Measurements from ENCODE around the gene C2CD4B. TPM values are rescaled to one million over a fixed set of nuclear protein-coding genes. Genes with fewer than 3 reads are reported as not detected.

The C2CD4B gene
- total RNA-seq, 1 donor from 2014 or later: not detected

DNA sequence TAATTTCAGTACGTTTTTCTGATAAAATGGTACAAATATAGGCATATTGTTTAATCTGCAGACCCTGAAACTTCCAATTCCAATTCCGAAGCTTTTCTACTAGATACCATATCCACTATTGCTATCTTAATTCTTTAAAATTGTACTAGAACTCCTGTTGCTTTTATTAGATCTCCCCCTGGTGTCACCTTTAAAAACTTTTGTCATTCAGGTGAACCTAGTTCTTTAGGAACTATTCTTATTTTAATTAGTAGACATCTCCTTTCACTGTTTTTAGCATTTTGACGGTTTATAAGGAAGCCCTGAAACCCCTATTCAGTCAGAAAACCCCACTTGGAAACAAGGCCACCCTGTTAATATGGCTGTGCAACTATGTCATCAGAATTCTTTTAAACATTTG is 22.3 kb downstream of the C2CD4B start:
- H3K27me3 Mint-ChIP-seq (ENCODE audit: low read depth): no peaks in the 10 kb centered on the region

DNA sequence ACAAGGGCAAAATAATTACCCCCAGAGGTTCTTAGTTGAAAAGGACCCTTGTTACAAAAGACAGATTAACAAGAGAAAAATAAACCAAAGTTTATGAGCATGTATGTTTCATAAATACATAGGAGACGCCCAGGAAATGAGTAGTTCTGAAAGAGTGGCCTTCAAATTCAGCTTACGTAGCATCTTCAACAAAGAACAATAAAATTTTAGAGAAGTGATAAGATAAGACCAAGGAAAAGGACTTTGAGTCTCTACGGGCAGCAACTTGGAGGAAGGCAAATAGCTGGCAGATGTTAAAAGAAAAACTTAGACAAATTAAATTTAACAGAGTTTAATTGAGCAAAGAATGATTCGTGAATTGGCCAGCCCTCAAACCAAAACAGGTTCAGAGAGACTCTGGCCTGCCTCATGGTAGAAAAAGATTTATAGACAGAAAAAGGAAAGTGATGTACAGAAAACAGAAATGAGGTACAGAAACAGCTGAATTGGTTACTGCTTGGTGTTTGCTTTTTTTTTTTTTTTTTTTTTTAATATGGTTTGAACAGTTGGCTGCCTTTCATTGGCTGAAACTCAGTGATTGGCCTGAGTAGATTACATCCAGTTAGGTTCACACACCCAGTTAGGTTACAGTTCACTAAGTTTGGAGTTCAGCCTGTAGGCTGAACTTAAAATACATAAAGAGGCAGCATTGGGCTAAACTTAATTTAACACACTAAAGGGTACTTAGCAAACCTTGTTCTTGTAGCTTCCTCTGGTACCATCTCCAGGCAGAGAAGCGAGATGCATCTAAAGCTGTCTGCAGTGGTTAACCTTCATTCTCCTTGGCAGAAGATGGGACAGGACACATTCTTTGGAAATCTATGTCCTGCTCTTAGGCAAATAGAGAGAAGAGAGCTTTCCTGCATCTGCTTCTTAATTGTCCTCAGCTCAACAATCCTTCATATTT is 23.2 kb downstream of the C2CD4B start:
- Mint-ChIP-seq H3K27me3 (ENCODE audit: low read depth) (peaks cover 2% of the 10 kb centered on the region), H3K4me1 (peaks cover 5% of the 10 kb centered on the region), H3K4me3 (no peak overlapping the region), H3K27ac (no peak overlapping the region), H3K36me3 (no peaks in the 10 kb centered on the region), H3K9me3 (no peaks in the 10 kb centered on the region)
- TF ChIP-seq, protein P1, sequence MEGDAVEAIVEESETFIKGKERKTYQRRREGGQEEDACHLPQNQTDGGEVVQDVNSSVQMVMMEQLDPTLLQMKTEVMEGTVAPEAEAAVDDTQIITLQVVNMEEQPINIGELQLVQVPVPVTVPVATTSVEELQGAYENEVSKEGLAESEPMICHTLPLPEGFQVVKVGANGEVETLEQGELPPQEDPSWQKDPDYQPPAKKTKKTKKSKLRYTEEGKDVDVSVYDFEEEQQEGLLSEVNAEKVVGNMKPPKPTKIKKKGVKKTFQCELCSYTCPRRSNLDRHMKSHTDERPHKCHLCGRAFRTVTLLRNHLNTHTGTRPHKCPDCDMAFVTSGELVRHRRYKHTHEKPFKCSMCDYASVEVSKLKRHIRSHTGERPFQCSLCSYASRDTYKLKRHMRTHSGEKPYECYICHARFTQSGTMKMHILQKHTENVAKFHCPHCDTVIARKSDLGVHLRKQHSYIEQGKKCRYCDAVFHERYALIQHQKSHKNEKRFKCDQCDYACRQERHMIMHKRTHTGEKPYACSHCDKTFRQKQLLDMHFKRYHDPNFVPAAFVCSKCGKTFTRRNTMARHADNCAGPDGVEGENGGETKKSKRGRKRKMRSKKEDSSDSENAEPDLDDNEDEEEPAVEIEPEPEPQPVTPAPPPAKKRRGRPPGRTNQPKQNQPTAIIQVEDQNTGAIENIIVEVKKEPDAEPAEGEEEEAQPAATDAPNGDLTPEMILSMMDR (IDR thresholded peaks at IDR 0.05; ENCODE audit: unreplicated experiment): no peak
- no peak for DNase-seq (ENCODE audit: low spot score in 2 of 2, unreplicated experiment in 2 of 2)

More for the DNA sequence above, 22.3 kb downstream of the C2CD4B start:
- Mint-ChIP-seq H3K4me3 (no peak overlapping the region), H3K4me1 (peaks cover 5% of the 10 kb centered on the region), H3K36me3 (no peaks in the 10 kb centered on the region), H3K27ac (no peak overlapping the region), H3K9me3 (no peaks in the 10 kb centered on the region)
- no peak for DNase-seq (ENCODE audit: low spot score in 2 of 2, unreplicated experiment in 2 of 2)
- TF ChIP-seq, protein P1 (IDR thresholded peaks at IDR 0.05; ENCODE audit: unreplicated experiment): no peak

DNA sequence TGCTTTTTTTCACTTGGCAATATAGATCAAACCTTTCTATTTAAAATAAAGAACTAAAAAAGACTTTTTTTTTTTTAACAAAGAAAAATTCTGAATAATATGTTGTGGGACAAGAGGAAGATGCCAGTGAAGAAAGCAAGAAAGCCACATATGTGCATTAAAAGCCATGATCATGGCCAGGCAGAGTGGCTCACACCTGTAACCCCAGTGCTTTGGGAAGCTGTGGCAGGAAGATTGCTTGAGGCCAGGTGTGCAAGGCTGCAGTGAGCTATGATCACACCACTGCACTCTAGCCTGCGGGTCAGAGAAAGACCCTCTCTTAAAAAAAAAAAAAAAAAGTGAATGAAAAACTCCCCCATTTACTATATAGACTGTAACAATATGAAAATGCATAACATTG is 23.9 kb downstream of the C2CD4B start:
- TF ChIP-seq, protein P1 (IDR thresholded peaks at IDR 0.05; ENCODE audit: unreplicated experiment): no peak
- no peak overlapping the region for H3K27ac Mint-ChIP-seq
- no peak overlapping the region for H3K4me3 Mint-ChIP-seq
- no peaks in the 10 kb centered on the region for H3K36me3 Mint-ChIP-seq
- peaks cover 5% of the 10 kb centered on the region for H3K4me1 Mint-ChIP-seq
- no peak for DNase-seq (ENCODE audit: low spot score in 2 of 2, unreplicated experiment in 2 of 2)
- H3K27me3 Mint-ChIP-seq (ENCODE audit: low read depth): peaks cover 2% of the 10 kb centered on the region
- no peaks in the 10 kb centered on the region for H3K9me3 Mint-ChIP-seq

DNA sequence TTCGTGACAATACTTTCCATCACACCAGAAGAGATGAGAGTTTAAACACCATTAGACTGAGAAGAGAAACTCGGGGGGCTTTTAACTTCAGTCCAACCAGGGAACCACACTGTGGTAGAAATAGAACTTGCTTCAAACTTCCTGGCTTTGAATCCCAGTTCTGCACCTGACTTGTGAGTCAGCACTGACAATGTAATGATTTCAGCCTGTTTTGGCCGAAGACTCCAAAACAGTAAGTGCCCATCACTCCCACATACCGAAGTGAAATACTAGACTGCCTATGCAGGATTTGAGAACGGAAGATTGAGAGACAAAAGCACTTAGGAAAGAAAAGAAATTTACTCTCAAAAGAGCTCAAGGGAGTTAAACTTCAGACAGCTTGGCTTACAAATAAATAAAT is 27.0 kb downstream of the C2CD4B start:
- Mint-ChIP-seq H3K4me1 (peaks cover 16% of the 10 kb centered on the region), H3K27ac (no peak overlapping the region), H3K9me3 (peaks cover 5% of the 10 kb centered on the region), H3K27me3 (ENCODE audit: low read depth) (peaks cover 2% of the 10 kb centered on the region), H3K36me3 (no peaks in the 10 kb centered on the region), H3K4me3 (no peak overlapping the region)
- TF ChIP-seq, protein P1 (IDR thresholded peaks at IDR 0.05; ENCODE audit: unreplicated experiment): no peak
- DNase-seq (ENCODE audit: low spot score in 2 of 2, unreplicated experiment in 2 of 2): no peak

DNA sequence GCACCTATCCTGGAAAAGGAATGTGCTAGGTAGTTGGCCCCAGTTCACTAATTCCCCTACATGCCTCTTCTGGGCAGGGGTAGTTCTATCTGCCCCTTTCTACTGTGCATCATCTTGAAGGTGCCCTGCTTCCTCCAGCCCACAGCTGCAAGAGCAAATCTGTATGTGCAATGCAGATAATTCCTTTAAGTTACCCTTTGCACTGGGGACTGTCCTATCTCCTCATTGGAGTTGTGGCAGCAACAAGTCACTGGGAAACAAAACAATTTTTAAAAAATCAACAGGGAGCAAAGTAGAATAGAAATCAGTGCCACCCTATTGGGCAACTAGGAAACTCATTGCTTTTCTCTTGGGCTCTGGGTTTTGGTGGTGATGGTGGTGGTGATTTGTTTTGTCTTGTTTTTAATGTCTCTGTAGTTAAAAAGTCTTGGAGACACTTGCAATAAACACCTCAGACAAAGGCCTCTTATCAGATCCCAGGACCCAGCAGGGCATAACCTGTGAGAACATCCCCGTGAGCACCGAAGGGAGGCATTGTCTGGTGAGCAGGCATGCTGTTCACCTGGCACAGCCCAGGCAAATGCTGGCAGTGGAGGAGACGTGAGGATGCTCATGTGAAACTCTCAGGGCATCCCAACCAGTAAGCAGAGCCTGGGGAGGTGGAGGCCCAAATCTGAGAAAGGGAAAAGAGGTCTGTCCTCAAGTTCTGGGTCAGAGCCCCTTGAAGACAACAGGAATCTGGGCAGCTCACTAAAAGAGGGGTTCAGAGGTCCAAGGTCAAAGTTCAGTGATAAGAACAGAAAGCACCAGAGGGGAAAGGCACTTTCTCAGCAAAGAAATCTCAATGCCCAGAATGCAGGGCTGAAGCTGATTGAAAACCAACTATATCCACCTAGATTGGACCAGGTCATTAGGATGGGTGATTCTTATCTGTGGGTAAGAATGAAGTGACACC is 27.9 kb downstream of the C2CD4B start:
- H3K4me1 Mint-ChIP-seq: peaks cover 16% of the 10 kb centered on the region
- DNase-seq (ENCODE audit: low spot score in 2 of 2, unreplicated experiment in 2 of 2): no peak
- peaks cover 11% of the 10 kb centered on the region for H3K9me3 Mint-ChIP-seq
- no peaks in the 10 kb centered on the region for H3K36me3 Mint-ChIP-seq
- TF ChIP-seq, protein P1 (IDR thresholded peaks at IDR 0.05; ENCODE audit: unreplicated experiment): no peak
- peaks cover 2% of the 10 kb centered on the region for H3K27me3 Mint-ChIP-seq (ENCODE audit: low read depth)
- H3K4me3 Mint-ChIP-seq: no peak overlapping the region
- H3K27ac Mint-ChIP-seq: no peak overlapping the region

Data from mesothelial cell of epicardium (in vitro differentiated cells).